Calu3 (cell line): Measurements from ENCODE around the gene EPS8L2. TPM values are rescaled to one million over a fixed set of nuclear protein-coding genes. Genes with fewer than 3 reads are reported as not detected.
"Not testable (repeated sequence)": the region's sequence is repeated elsewhere in the genome, so short reads cannot be mapped to it uniquely, and the experiment has no call there.

ENCODE experiments used
- BruUV-seq: library from RNA; stranded (reverse); fragments of 400-500 nt; replicated peaks from 2 replicates; lab custom pipeline; 2021; lab: Mats Ljungman, UMichigan
- CTCF ChIA-PET: fragments of 300-600 bp; sonication (Branson Sonifier 250); formaldehyde crosslinking; loops from one replicate; lab custom pipeline; 2022; ENCODE audit warnings: antibody characterized with exemption; lab: Charles Lee
- DNase-seq: peaks from one replicate; pipeline ENCODE4 v3.0.0; 2022
- H3K27ac Mint-ChIP-seq: one replicate; pipeline ENCODE4 v1.8.0; 2022; ENCODE audit warnings: mixed read lengths; ENCODE audit not compliant: unreplicated experiment
- H3K27me3 Mint-ChIP-seq: one replicate; pipeline ENCODE4 v1.8.0; 2022; ENCODE audit warnings: mixed read lengths; ENCODE audit not compliant: unreplicated experiment
- H3K36me3 Mint-ChIP-seq: one replicate; pipeline ENCODE4 v1.8.0; 2022; ENCODE audit warnings: mild to moderate bottlenecking, moderate library complexity, mixed read lengths; ENCODE audit not compliant: insufficient read depth, unreplicated experiment
- H3K4me1 Mint-ChIP-seq: one replicate; pipeline ENCODE4 v1.8.0; 2022; ENCODE audit warnings: mild to moderate bottlenecking, low read depth, mixed read lengths; ENCODE audit not compliant: unreplicated experiment
- H3K4me3 Mint-ChIP-seq: one replicate; pipeline ENCODE4 v1.8.0; 2022; ENCODE audit warnings: mild to moderate bottlenecking, low read depth, moderate library complexity, mixed read lengths; ENCODE audit not compliant: unreplicated experiment
- H3K9me3 Mint-ChIP-seq: one replicate; pipeline ENCODE4 v1.8.0; 2022; ENCODE audit warnings: low read depth, mixed read lengths; ENCODE audit not compliant: unreplicated experiment
- CTCF ChIP-seq: fragments of 200-600 bp; IDR thresholded peaks from one replicate; pipeline ENCODE4 v1.8.0; 2022; ENCODE audit warnings: antibody characterized with exemption; ENCODE audit not compliant: unreplicated experiment
- intact Hi-C: fragments of 100-400 bp; cut with micrococcal nuclease; formaldehyde crosslinking; loops from one replicate; pipeline ENCODE4 v1.10.0; 2022; ENCODE audit not compliant: unreplicated experiment
- total RNA-seq: library from RNA; stranded (reverse); gene quantifications from 2 replicates; pipeline ENCODE4 v1.2.3, GENCODE V29; 2022

Gene EPS8L2
- total RNA-seq, 1 experiment from 2014 or later: 212 TPM

GRCh38 chr11:728901-729491 is 23.0 kb downstream of the EPS8L2 start:
- Mint-ChIP-seq H3K27ac (peak overlapping the region; percentile 15), H3K9me3 (no peaks in the 10 kb centered on the region), H3K27me3 (no peaks in the 10 kb centered on the region), H3K4me1 (peaks cover 8% of the 10 kb centered on the region), H3K36me3 (peaks cover 54% of the 10 kb centered on the region), H3K4me3 (no peak overlapping the region)
- no TSS peak for BruUV-seq
- DNase-seq: no peak
- intact Hi-C loops: loop anchor here (10.0 kb wide), 1 partner anchor 174 kb away; no protein-coding TSS in a partner anchor
- TF ChIP-seq CTCF: no peak
- CTCF ChIA-PET: interaction anchor here (0.6 to 1.8 kb wide), 7 partner anchors 17 to 174 kb away, joined by 3 to 11 read pairs (median 4); partner anchors contain the start of genes DEAF1 and TMEM80

- Mint-ChIP-seq H3K36me3 (peaks cover 48% of the 10 kb centered on the region), H3K4me3 (no peak overlapping the region), H3K4me1 (peaks cover 8% of the 10 kb centered on the region), H3K27me3 (no peaks in the 10 kb centered on the region), H3K9me3 (no peaks in the 10 kb centered on the region), H3K27ac (peak overlapping the region; percentile 60)
- intact Hi-C loops: loop anchor here (10.0 kb wide), 1 partner anchor 175 kb away; no protein-coding TSS in a partner anchor
- DNase-seq: no peak
- TF ChIP-seq CTCF: no peak
- no TSS peak for BruUV-seq
- CTCF ChIA-PET: interaction anchor here (0.6 kb wide), 1 partner anchor 25 kb away, joined by 4 read pairs; no protein-coding TSS in a partner anchor
Observed at GRCh38 chr11:729492-730074, 23.6 kb downstream of the EPS8L2 start.

GRCh38 chr11:733072-733471 is 27.0 kb downstream of the EPS8L2 start:
- no TSS peak for BruUV-seq
- DNase-seq: no peak
- peaks cover 29% of the 10 kb centered on the region for H3K36me3 Mint-ChIP-seq
- TF ChIP-seq CTCF: no peak
- H3K27ac Mint-ChIP-seq: no peak overlapping the region
- CTCF ChIA-PET: interaction anchor here (0.7 kb wide), 1 partner anchor 15 kb away, joined by 4 read pairs; no protein-coding TSS in a partner anchor
- no peak overlapping the region for H3K4me3 Mint-ChIP-seq
- no peaks in the 10 kb centered on the region for H3K27me3 Mint-ChIP-seq
- intact Hi-C loops: no loop called here
- peaks cover 8% of the 10 kb centered on the region for H3K4me1 Mint-ChIP-seq
- H3K9me3 Mint-ChIP-seq: no peaks in the 10 kb centered on the region

GRCh38 chr11:734541-734940 is 28.5 kb downstream of the EPS8L2 start:
- peaks cover 15% of the 10 kb centered on the region for H3K36me3 Mint-ChIP-seq
- CTCF ChIA-PET, H3K9me3 Mint-ChIP-seq, H3K27ac Mint-ChIP-seq, H3K4me3 Mint-ChIP-seq, BruUV-seq, intact Hi-C loops, H3K27me3 Mint-ChIP-seq, H3K4me1 Mint-ChIP-seq, DNase-seq: not testable (repeated sequence)

- Mint-ChIP-seq H3K4me1 (no peaks in the 10 kb centered on the region), H3K27ac (no peak overlapping the region), H3K36me3 (peaks cover 9% of the 10 kb centered on the region), H3K9me3 (no peaks in the 10 kb centered on the region), H3K27me3 (no peaks in the 10 kb centered on the region), H3K4me3 (no peak overlapping the region)
- TF ChIP-seq CTCF: no peak
- BruUV-seq: no TSS peak
- CTCF ChIA-PET: interaction anchor here (0.7 to 0.9 kb wide), 2 partner anchors 9 to 349 kb away, joined by 3 read pairs; no protein-coding TSS in a partner anchor
- intact Hi-C loops: no loop called here
- no peak for DNase-seq
Observed at GRCh38 chr11:737366-737765, 31.3 kb downstream of the EPS8L2 start.

GRCh38 chr11:737899-738298 is 31.9 kb downstream of the EPS8L2 start:
- H3K36me3 Mint-ChIP-seq, H3K27ac Mint-ChIP-seq, intact Hi-C loops, H3K9me3 Mint-ChIP-seq, BruUV-seq, H3K27me3 Mint-ChIP-seq, H3K4me1 Mint-ChIP-seq, H3K4me3 Mint-ChIP-seq: not testable (repeated sequence)
- CTCF ChIA-PET: interaction anchor here (0.7 to 0.9 kb wide), 2 partner anchors 8 to 349 kb away, joined by 3 read pairs; no protein-coding TSS in a partner anchor
- peak; percentile 50 for DNase-seq
